ENCODE measurements around the gene AMFR.

AMFR gene

GRCh38 chr16:56363781-56364565 is 61.4 kb downstream of the AMFR start:
- no peak overlapping the region for H2AFZ ChIP-seq
- no peaks in the 10 kb centered on the region for H3K27me3 ChIP-seq (ENCODE audit: control insufficient read depth, insufficient read depth, low read length)
- no peaks in the 10 kb centered on the region for H3K36me3 ChIP-seq (ENCODE audit: control insufficient read depth, insufficient read depth, low read length)
- no peak overlapping the region for H3K4me2 ChIP-seq (ENCODE audit: low read length)
- H3K79me2 ChIP-seq = peaks cover 13% of the 10 kb centered on the region
- no peak overlapping the region for H3K27ac ChIP-seq
- H3K4me3 ChIP-seq (ENCODE audit: low read depth, low read length) = no peak overlapping the region
- H3K9ac ChIP-seq = no peak overlapping the region
- no peak for TF ChIP-seq CTCF (IDR thresholded peaks at IDR 0.05)
- H3K4me1 ChIP-seq = peaks cover 3% of the 10 kb centered on the region
- H3K9me3 ChIP-seq (ENCODE audit: control insufficient read depth, low read length) = no peaks in the 10 kb centered on the region

GRCh38 chr16:56363181-56363716 is 62.1 kb downstream of the AMFR start:
- no peak overlapping the region for H3K4me3 ChIP-seq (ENCODE audit: low read depth, low read length)
- H3K27me3 ChIP-seq (ENCODE audit: control insufficient read depth, insufficient read depth, low read length) = no peaks in the 10 kb centered on the region
- H3K4me1 ChIP-seq = no peaks in the 10 kb centered on the region
- no peaks in the 10 kb centered on the region for H3K36me3 ChIP-seq (ENCODE audit: control insufficient read depth, insufficient read depth, low read length)
- no peak for TF ChIP-seq CTCF (IDR thresholded peaks at IDR 0.05)
- peaks cover 13% of the 10 kb centered on the region for H3K79me2 ChIP-seq
- no peaks in the 10 kb centered on the region for H3K9me3 ChIP-seq (ENCODE audit: control insufficient read depth, low read length)
- H3K4me2 ChIP-seq (ENCODE audit: low read length) = no peak overlapping the region
- no peak overlapping the region for H2AFZ ChIP-seq
- no peak overlapping the region for H3K9ac ChIP-seq
- no peak overlapping the region for H3K27ac ChIP-seq

- H3K9me3 ChIP-seq (ENCODE audit: control insufficient read depth, low read length) = no peaks in the 10 kb centered on the region
- no peak overlapping the region for H3K4me2 ChIP-seq (ENCODE audit: low read length)
- no peaks in the 10 kb centered on the region for H3K36me3 ChIP-seq (ENCODE audit: control insufficient read depth, insufficient read depth, low read length)
- H3K79me2 ChIP-seq = peaks cover 10% of the 10 kb centered on the region
- TF ChIP-seq CTCF (IDR thresholded peaks at IDR 0.05) = no peak
- H2AFZ ChIP-seq = no peak overlapping the region
- H3K27me3 ChIP-seq (ENCODE audit: control insufficient read depth, insufficient read depth, low read length) = no peaks in the 10 kb centered on the region
- H3K4me1 ChIP-seq = no peaks in the 10 kb centered on the region
- no peak overlapping the region for H3K9ac ChIP-seq
- H3K4me3 ChIP-seq (ENCODE audit: low read depth, low read length) = no peak overlapping the region
- no peak overlapping the region for H3K27ac ChIP-seq
These were observed 62.6 kb downstream of the AMFR start for GRCh38 chr16:56362706-56363105.

- H3K79me2 ChIP-seq = peaks cover 7% of the 10 kb centered on the region
- no peak overlapping the region for H3K27ac ChIP-seq
- H3K4me1 ChIP-seq = no peaks in the 10 kb centered on the region
- no peaks in the 10 kb centered on the region for H3K9me3 ChIP-seq (ENCODE audit: control insufficient read depth, low read length)
- TF ChIP-seq CTCF (IDR thresholded peaks at IDR 0.05) = no peak
- H3K4me2 ChIP-seq (ENCODE audit: low read length) = no peak overlapping the region
- no peak overlapping the region for H3K9ac ChIP-seq
- no peak overlapping the region for H2AFZ ChIP-seq
- no peaks in the 10 kb centered on the region for H3K36me3 ChIP-seq (ENCODE audit: control insufficient read depth, insufficient read depth, low read length)
- H3K27me3 ChIP-seq (ENCODE audit: control insufficient read depth, insufficient read depth, low read length) = no peaks in the 10 kb centered on the region
- H3K4me3 ChIP-seq (ENCODE audit: low read depth, low read length) = no peak overlapping the region
These were observed 63.2 kb downstream of the AMFR start for GRCh38 chr16:56362057-56362655.

Data from parathyroid adenoma (tissue), 2 donors.